ENCODE data around the gene OLFML3.
"Not testable (repeated sequence)": the region's sequence is repeated elsewhere in the genome, so short reads cannot be mapped to it uniquely, and the experiment has no call there.

OLFML3 gene

GRCh38 chr1:113978863-113979702 is at the start of gene OLFML3:
TSS of gene OLFML3 (plus strand) at chr1:113979474. CDS start at chr1:113979517, 43 bp downstream.
- peak; percentile 2 for DNase-seq

- DNase-seq, result no peak
Measured at GRCh38 chr1:113929750-113930498, 49.4 kb upstream of the OLFML3 start.

- no peak for DNase-seq
Measured at GRCh38 chr1:113930499-113931161, 48.6 kb upstream of the OLFML3 start.

GRCh38 chr1:113931451-113931851 is 47.8 kb upstream of the OLFML3 start:
- no peak for DNase-seq

- no peak for DNase-seq
Measured at GRCh38 chr1:113934006-113934405, 45.3 kb upstream of the OLFML3 start.

GRCh38 chr1:113934511-113935055 is 44.7 kb upstream of the OLFML3 start:
- no peak for DNase-seq

GRCh38 chr1:113935176-113935575 is 44.1 kb upstream of the OLFML3 start:
- DNase-seq, result no peak

GRCh38 chr1:113935970-113936369 is 43.3 kb upstream of the OLFML3 start:
- no peak for DNase-seq

GRCh38 chr1:113937146-113937545 is 42.1 kb upstream of the OLFML3 start:
- DNase-seq, result no peak

- no peak for DNase-seq
Measured at GRCh38 chr1:113938192-113938591, 41.1 kb upstream of the OLFML3 start.

GRCh38 chr1:113940365-113941244 is 38.7 kb upstream of the OLFML3 start:
- DNase-seq, result no peak

GRCh38 chr1:113941245-113941559 is 38.1 kb upstream of the OLFML3 start:
- DNase-seq, result no peak

- DNase-seq, result no peak
Measured at GRCh38 chr1:113942527-113942926, 36.7 kb upstream of the OLFML3 start.

- no peak for DNase-seq
Measured at GRCh38 chr1:113943028-113943811, 36.1 kb upstream of the OLFML3 start.

GRCh38 chr1:113945329-113945728 is 33.9 kb upstream of the OLFML3 start:
- DNase-seq, result no peak

GRCh38 chr1:113946112-113946511 is 33.2 kb upstream of the OLFML3 start:
- no peak for DNase-seq

- no peak for DNase-seq
Measured at GRCh38 chr1:113946678-113947387, 32.4 kb upstream of the OLFML3 start.

GRCh38 chr1:113947388-113948107 is 31.7 kb upstream of the OLFML3 start:
- no peak for DNase-seq

- not testable (repeated sequence) for DNase-seq
Measured at GRCh38 chr1:113948151-113948550, 31.1 kb upstream of the OLFML3 start.

GRCh38 chr1:113949007-113949406 is 30.3 kb upstream of the OLFML3 start:
- no peak for DNase-seq

All from NCI-H1417 treated with DMSO at 0.1 percent for 48 hours (cell line).